ENCODE data around the gene VLDLR. TPM values are rescaled to one million over a fixed set of nuclear protein-coding genes. Genes with fewer than 3 reads are reported as not detected.

The VLDLR gene
- total and polyA plus RNA-seq, 2 of the 8 experiments (the other 6 are each of a cell fraction or from before 2014, with no cell fraction given): 24.2 to 49.1 TPM

GRCh38 chr9:2677915-2678889 lies 56.6 kb downstream of the VLDLR start:
- Histone ChIP-seq H2BK120ac (replicated peaks; ENCODE audit: low read depth, low read length) (no peak overlapping the region), H3K18ac (ENCODE audit: extremely low read depth, low read length) (no peak overlapping the region), H3K4me2 (ENCODE audit: insufficient read depth in 1 of 2, low read depth in 2 of 2, low read length in 2 of 2) (no peak overlapping the region), H3K79me1 (ENCODE audit: low read depth, low read length) (no peaks in the 10 kb centered on the region), H3K23ac (ENCODE audit: insufficient read length) (no peak overlapping the region), H4K20me1 (replicated peaks in 1 of 2; ENCODE audit: control insufficient read depth in 1 of 2, insufficient read depth in 2 of 2, low read length in 2 of 2) (no peaks in the 10 kb centered on the region), H2BK5ac (ENCODE audit: low read depth, low read length) (no peak overlapping the region), H3K4me1 (replicated peaks in 1 of 4; ENCODE audit: control insufficient read depth in 3 of 4, insufficient read depth in 4 of 4, low read length in 3 of 4) (peaks cover 0 to 2% (median 0%) of the 10 kb centered on the region in 4 experiments; a peak in 1 of 7 replicates), H3K27me3 (replicated peaks in 1 of 4; ENCODE audit: control insufficient read depth in 3 of 4, extremely low read depth in 1 of 4, insufficient read depth in 3 of 4, low read length in 3 of 4) (no peaks in the 10 kb centered on the region), H2BK20ac (ENCODE audit: low read length) (no peak overlapping the region), H4K8ac (ENCODE audit: extremely low read depth, insufficient read depth, low read length) (no peak overlapping the region), H3K9me3 (ENCODE audit: insufficient read depth in 2 of 2, low read depth in 1 of 2, low read length in 1 of 2) (no peaks in the 10 kb centered on the region), H3K9ac (replicated peaks in 1 of 4; ENCODE audit: extremely low read depth in 1 of 4, low read depth in 3 of 4, low read length in 3 of 4) (no peak overlapping the region), H3K14ac (ENCODE audit: insufficient read length) (no peak overlapping the region), H3K4me3 (ENCODE audit: extremely low read depth in 1 of 4, insufficient read depth in 2 of 4, low read depth in 3 of 4, low read length in 4 of 4) (no peak overlapping the region), H2BK12ac (ENCODE audit: low read depth, low read length) (no peak overlapping the region), H3K79me2 (ENCODE audit: control insufficient read depth in 1 of 2, insufficient read depth in 2 of 2, low read length in 2 of 2) (no peaks in the 10 kb centered on the region), H3K56ac (replicated peaks; ENCODE audit: insufficient read length, low read depth, low read length) (no peak overlapping the region), H3K27ac (ENCODE audit: low read depth, low read length) (no peak overlapping the region), H2AK5ac (ENCODE audit: low read depth, low read length) (no peak overlapping the region), H2AFZ (ENCODE audit: low read length) (no peak overlapping the region; the same call in 1 of the 2 replicates), H4K91ac (replicated peaks; ENCODE audit: insufficient read length, low read length) (no peak overlapping the region), H3K4ac (replicated peaks; ENCODE audit: insufficient read length, low read depth, low read length) (no peak overlapping the region), H3K23me2 (ENCODE audit: low read depth, low read length) (no peaks in the 10 kb centered on the region), H4K5ac (ENCODE audit: insufficient read length, low read depth, low read length) (no peak overlapping the region), H3K36me3 (ENCODE audit: control insufficient read depth in 2 of 4, insufficient read depth in 4 of 4, low read length in 3 of 4) (no peaks in the 10 kb centered on the region), H2BK15ac (ENCODE audit: low read length) (no peak overlapping the region)
- WGBS, 2 experiments (ENCODE audit: extremely low coverage in 1 of 2, insufficient coverage in 1 of 2, insufficient read length in 1 of 2, insufficient replicate concordance in 2 of 2, low coverage in 1 of 2, low lambda C conversion rate in 2 of 2, missing lambda C conversion rate in 1 of 2): 82% methylated on average over 5 of the region's 5 CpGs; no CpG with 5 or more reads in 1 of the 2 experiments
- DNase-seq (ENCODE audit: low read depth in 1 of 2, low spot score in 2 of 2) (no peak), FAIRE-seq (no peak)
- ChIA-PET CTCF (ENCODE audit: partially characterized antibody) (no interaction called here), POLR2A (ENCODE audit: partially characterized antibody) (interaction anchor here (0.6 kb wide), 1 partner anchor 23 kb away, joined by 3 read pairs; no protein-coding TSS in a partner anchor)
- TF ChIP-seq USF2 (IDR thresholded peaks at IDR 0.05; ENCODE audit: low read length) (no peak), POLR2A (IDR thresholded peaks at IDR 0.05; ENCODE audit: control extremely low read depth in 1 of 2, low read depth in 2 of 2, low read length in 2 of 2) (no peak), CHD2 (IDR thresholded peaks at IDR 0.05; ENCODE audit: low read length) (no peak), KDM1A (IDR thresholded peaks at IDR 0.05; ENCODE audit: borderline replicate concordance, low read length) (no peak), EZH2 (IDR thresholded peaks at IDR 0.05; ENCODE audit: low read depth, low read length, severe bottlenecking) (no peak), SRF (IDR thresholded peaks at IDR 0.05; ENCODE audit: low read depth, low read length) (no peak), EP300 (IDR thresholded peaks at IDR 0.05; ENCODE audit: borderline replicate concordance in 1 of 2, low read depth in 2 of 2, low read length in 2 of 2) (no peak), MAX (IDR thresholded peaks at IDR 0.05) (no peak)
- TF ChIP-seq, protein P1, sequence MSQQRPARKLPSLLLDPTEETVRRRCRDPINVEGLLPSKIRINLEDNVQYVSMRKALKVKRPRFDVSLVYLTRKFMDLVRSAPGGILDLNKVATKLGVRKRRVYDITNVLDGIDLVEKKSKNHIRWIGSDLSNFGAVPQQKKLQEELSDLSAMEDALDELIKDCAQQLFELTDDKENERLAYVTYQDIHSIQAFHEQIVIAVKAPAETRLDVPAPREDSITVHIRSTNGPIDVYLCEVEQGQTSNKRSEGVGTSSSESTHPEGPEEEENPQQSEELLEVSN (IDR thresholded peaks at IDR 0.05): no peak
